Skeletal muscle satellite cell (primary cell): ENCODE measurements around the gene TMEM144.

Source experiments
- H3K27me3 ChIP-seq: 2 replicates; pipeline ENCODE4 v1.7.0; 2013; ENCODE audit warnings: low read length; ENCODE audit not compliant: control insufficient read depth, insufficient read depth
- H3K36me3 ChIP-seq: 2 replicates; pipeline ENCODE4 v1.7.0; 2013; ENCODE audit warnings: mild to moderate bottlenecking, control low read depth, low read length; ENCODE audit not compliant: insufficient read depth
- H3K4me1 ChIP-seq: 2 replicates; pipeline ENCODE4 v1.7.0; 2013; ENCODE audit warnings: low read length; ENCODE audit not compliant: control insufficient read depth, insufficient read depth
- H3K4me2 ChIP-seq: 2 replicates; pipeline ENCODE4 v1.7.0; 2013; ENCODE audit warnings: mild to moderate bottlenecking, low read length
- H3K4me3 ChIP-seq: 2 replicates; pipeline ENCODE4 v1.7.0; 2013; ENCODE audit warnings: low read length
- H3K9ac ChIP-seq: 2 replicates; pipeline ENCODE4 v1.7.0; 2013; ENCODE audit warnings: mild to moderate bottlenecking, low read depth, low read length, moderate library complexity
- H3K9me3 ChIP-seq: replicated peaks from 2 replicates; pipeline ENCODE4 v1.7.0; 2013; ENCODE audit warnings: mild to moderate bottlenecking, control low read depth, low read length

The TMEM144 gene

GRCh38 chr4:158172261-158173258 is 37.7 kb upstream of the TMEM144 start, which contains the start of gene GASK1B:
Gene GASK1B, minus strand, starts transcription at chr4:158173025. Its CDS starts 1,650 bp downstream, at chr4:158171375.
- H3K9me3 ChIP-seq, result no peaks in the 10 kb centered on the region
- peak within 1 kb of the TSS; percentile 73 for H3K9ac ChIP-seq
- peak within 1 kb of the TSS; percentile 95 for H3K4me2 ChIP-seq
- H3K36me3 ChIP-seq, result no peaks in the 10 kb centered on the region
- H3K4me3 ChIP-seq, result peak within 1 kb of the TSS; percentile 81
- peaks cover 20% of the 10 kb centered on the region for H3K4me1 ChIP-seq
- no peaks in the 10 kb centered on the region for H3K27me3 ChIP-seq

- no peaks in the 10 kb centered on the region for H3K27me3 ChIP-seq
- H3K4me2 ChIP-seq, result no peak overlapping the region
- H3K9me3 ChIP-seq, result no peaks in the 10 kb centered on the region
- H3K9ac ChIP-seq, result no peak overlapping the region
- peaks cover 16% of the 10 kb centered on the region for H3K4me1 ChIP-seq
- no peak overlapping the region for H3K4me3 ChIP-seq
- no peaks in the 10 kb centered on the region for H3K36me3 ChIP-seq
Observed at GRCh38 chr4:158176108-158176507, 34.2 kb upstream of the TMEM144 start.

GRCh38 chr4:158176776-158177175 is 33.5 kb upstream of the TMEM144 start:
- Histone ChIP-seq H3K4me2 (no peak overlapping the region), H3K27me3 (no peaks in the 10 kb centered on the region), H3K4me3 (no peak overlapping the region), H3K9ac (no peak overlapping the region), H3K36me3 (no peaks in the 10 kb centered on the region), H3K4me1 (peaks cover 16% of the 10 kb centered on the region), H3K9me3 (no peaks in the 10 kb centered on the region)

GRCh38 chr4:158179465-158179864 is 30.8 kb upstream of the TMEM144 start:
- Histone ChIP-seq H3K4me2 (no peak overlapping the region), H3K9ac (no peak overlapping the region), H3K4me1 (peaks cover 10% of the 10 kb centered on the region), H3K4me3 (no peak overlapping the region), H3K27me3 (no peaks in the 10 kb centered on the region), H3K36me3 (no peaks in the 10 kb centered on the region), H3K9me3 (no peaks in the 10 kb centered on the region)

- H3K36me3 ChIP-seq, result no peaks in the 10 kb centered on the region
- no peak overlapping the region for H3K4me2 ChIP-seq
- H3K9ac ChIP-seq, result no peak overlapping the region
- H3K9me3 ChIP-seq, result no peaks in the 10 kb centered on the region
- no peak overlapping the region for H3K4me3 ChIP-seq
- peaks cover 3% of the 10 kb centered on the region for H3K4me1 ChIP-seq
- no peaks in the 10 kb centered on the region for H3K27me3 ChIP-seq
Observed at GRCh38 chr4:158181906-158182305, 28.4 kb upstream of the TMEM144 start.

- Histone ChIP-seq H3K4me3 (no peak overlapping the region), H3K9me3 (no peaks in the 10 kb centered on the region), H3K36me3 (no peaks in the 10 kb centered on the region), H3K27me3 (no peaks in the 10 kb centered on the region), H3K4me1 (peaks cover 3% of the 10 kb centered on the region), H3K9ac (no peak overlapping the region), H3K4me2 (peak overlapping the region; percentile 16)
Observed at GRCh38 chr4:158182736-158183135, 27.6 kb upstream of the TMEM144 start.

GRCh38 chr4:158186815-158187214 is 23.5 kb upstream of the TMEM144 start:
- Histone ChIP-seq H3K4me1 (no peaks in the 10 kb centered on the region), H3K9me3 (no peaks in the 10 kb centered on the region), H3K36me3 (no peaks in the 10 kb centered on the region), H3K27me3 (no peaks in the 10 kb centered on the region), H3K4me3 (no peak overlapping the region), H3K4me2 (no peak overlapping the region), H3K9ac (no peak overlapping the region)

GRCh38 chr4:158189422-158189821 is 20.9 kb upstream of the TMEM144 start:
- H3K36me3 ChIP-seq, result no peaks in the 10 kb centered on the region
- H3K4me1 ChIP-seq, result no peaks in the 10 kb centered on the region
- no peak overlapping the region for H3K9ac ChIP-seq
- no peaks in the 10 kb centered on the region for H3K9me3 ChIP-seq
- H3K4me2 ChIP-seq, result no peak overlapping the region
- H3K4me3 ChIP-seq, result no peak overlapping the region
- no peaks in the 10 kb centered on the region for H3K27me3 ChIP-seq

- no peak overlapping the region for H3K9ac ChIP-seq
- H3K36me3 ChIP-seq, result no peaks in the 10 kb centered on the region
- no peaks in the 10 kb centered on the region for H3K4me1 ChIP-seq
- no peaks in the 10 kb centered on the region for H3K9me3 ChIP-seq
- no peaks in the 10 kb centered on the region for H3K27me3 ChIP-seq
- no peak overlapping the region for H3K4me3 ChIP-seq
- no peak overlapping the region for H3K4me2 ChIP-seq
Observed at GRCh38 chr4:158190718-158191117, 19.6 kb upstream of the TMEM144 start.

GRCh38 chr4:158192439-158193158 is 17.7 kb upstream of the TMEM144 start:
- no peaks in the 10 kb centered on the region for H3K4me1 ChIP-seq
- H3K36me3 ChIP-seq, result no peaks in the 10 kb centered on the region
- H3K9ac ChIP-seq, result no peak overlapping the region
- no peaks in the 10 kb centered on the region for H3K9me3 ChIP-seq
- no peaks in the 10 kb centered on the region for H3K27me3 ChIP-seq
- H3K4me3 ChIP-seq, result no peak overlapping the region
- H3K4me2 ChIP-seq, result no peak overlapping the region

GRCh38 chr4:158193171-158193749 is 17.0 kb upstream of the TMEM144 start:
- H3K27me3 ChIP-seq, result no peaks in the 10 kb centered on the region

More at GRCh38 chr4:158193171-158193749, 17.0 kb upstream of the TMEM144 start:
- H3K36me3 ChIP-seq, result no peaks in the 10 kb centered on the region
- no peak overlapping the region for H3K4me3 ChIP-seq
- H3K9me3 ChIP-seq, result no peaks in the 10 kb centered on the region
- H3K9ac ChIP-seq, result no peak overlapping the region
- H3K4me1 ChIP-seq, result no peaks in the 10 kb centered on the region
- H3K4me2 ChIP-seq, result peak overlapping the region; percentile 51
